Measurements from ENCODE around the gene PLXNA2. TPM values are rescaled to one million over a fixed set of nuclear protein-coding genes. Genes with fewer than 3 reads are reported as not detected.

PLXNA2 gene
- total and polyA plus RNA-seq, 2 of the 8 experiments (the other 6 are each of a cell fraction or from before 2014, with no cell fraction given): 0.33 to 1.5 TPM

GRCh38 chr1:208224192-208224713 is 19.9 kb downstream of the PLXNA2 start (continued):
- TF ChIP-seq USF2 (IDR thresholded peaks at IDR 0.05; ENCODE audit: low read length) (no peak), GABPA (IDR thresholded peaks at IDR 0.05; ENCODE audit: borderline replicate concordance, insufficient read depth, low read length) (no peak), SUZ12 (IDR thresholded peaks at IDR 0.05; ENCODE audit: low read length) (no peak), ATF2 (IDR thresholded peaks at IDR 0.05; ENCODE audit: low read length) (no peak)
